Activated naive CD8-positive, alpha-beta T cell (primary cell): Measurements from ENCODE around the gene MAP4K1.
A peak's percentile ranks its signal among the peaks of the same experiment; 100 is the strongest.
"Not testable (repeated sequence)": the region's sequence is repeated elsewhere in the genome, so short reads cannot be mapped to it uniquely, and the experiment has no call there.

Experiments
- H3K27ac Mint-ChIP-seq: one replicate; pipeline ENCODE4 v1.8.0; 2021; ENCODE audit warnings: mixed read lengths
- H3K27me3 Mint-ChIP-seq: one replicate; pipeline ENCODE4 v1.8.0; 2021; ENCODE audit warnings: mixed read lengths
- H3K36me3 Mint-ChIP-seq: one replicate; pipeline ENCODE4 v1.8.0; 2021; ENCODE audit warnings: mixed read lengths
- H3K4me1 Mint-ChIP-seq: one replicate; pipeline ENCODE4 v1.8.0; 2021; ENCODE audit warnings: low read depth, mixed read lengths
- H3K4me3 Mint-ChIP-seq: one replicate; pipeline ENCODE4 v1.8.0; 2021; ENCODE audit warnings: mild to moderate bottlenecking, mixed read lengths
- H3K9me3 Mint-ChIP-seq: one replicate; pipeline ENCODE4 v1.8.0; 2021; ENCODE audit warnings: low read depth, mixed read lengths

MAP4K1 gene

GRCh38 chr19:38642176-38642575, 24.4 kb upstream of the MAP4K1 start:
- peaks cover 3% of the 10 kb centered on the region for H3K4me1 Mint-ChIP-seq
- H3K36me3 Mint-ChIP-seq, result no peaks in the 10 kb centered on the region
- H3K27me3 Mint-ChIP-seq, result no peaks in the 10 kb centered on the region
- no peak overlapping the region for H3K4me3 Mint-ChIP-seq
- no peak overlapping the region for H3K27ac Mint-ChIP-seq
- H3K9me3 Mint-ChIP-seq, result no peaks in the 10 kb centered on the region

- no peaks in the 10 kb centered on the region for H3K9me3 Mint-ChIP-seq
- H3K27ac Mint-ChIP-seq, result no peak overlapping the region
- no peaks in the 10 kb centered on the region for H3K27me3 Mint-ChIP-seq
- H3K4me1 Mint-ChIP-seq, result peaks cover 19% of the 10 kb centered on the region
- peaks cover 2% of the 10 kb centered on the region for H3K36me3 Mint-ChIP-seq
- no peak overlapping the region for H3K4me3 Mint-ChIP-seq
These were observed 22.6 kb upstream of the MAP4K1 start for GRCh38 chr19:38640368-38640767.

- no peak overlapping the region for H3K27ac Mint-ChIP-seq
- H3K4me3 Mint-ChIP-seq, result no peak overlapping the region
- peaks cover 23% of the 10 kb centered on the region for H3K4me1 Mint-ChIP-seq
- H3K36me3 Mint-ChIP-seq, result peaks cover 4% of the 10 kb centered on the region
- no peaks in the 10 kb centered on the region for H3K27me3 Mint-ChIP-seq
- H3K9me3 Mint-ChIP-seq, result no peaks in the 10 kb centered on the region
These were observed 21.9 kb upstream of the MAP4K1 start for GRCh38 chr19:38639679-38640078.

- Mint-ChIP-seq H3K9me3 (no peaks in the 10 kb centered on the region), H3K4me1 (peaks cover 26% of the 10 kb centered on the region), H3K27me3 (no peaks in the 10 kb centered on the region)
These were observed 20.7 kb upstream of the MAP4K1 start for GRCh38 chr19:38638461-38638860.

GRCh38 chr19:38635483-38636399, 18.0 kb upstream of the MAP4K1 start:
- H3K27ac Mint-ChIP-seq, result peak overlapping the region; percentile 29
- H3K9me3 Mint-ChIP-seq, result no peaks in the 10 kb centered on the region
- peaks cover 7% of the 10 kb centered on the region for H3K36me3 Mint-ChIP-seq
- no peak overlapping the region for H3K4me3 Mint-ChIP-seq
- no peaks in the 10 kb centered on the region for H3K27me3 Mint-ChIP-seq
- peaks cover 31% of the 10 kb centered on the region for H3K4me1 Mint-ChIP-seq

More at GRCh38 chr19:38638461-38638860, 20.7 kb upstream of the MAP4K1 start:
- Mint-ChIP-seq H3K27ac (no peak overlapping the region), H3K36me3 (peaks cover 7% of the 10 kb centered on the region), H3K4me3 (no peak overlapping the region)

GRCh38 chr19:38634757-38635482, 17.2 kb upstream of the MAP4K1 start:
- Mint-ChIP-seq H3K27ac (peak overlapping the region; percentile 35), H3K4me1 (peaks cover 31% of the 10 kb centered on the region), H3K36me3 (peaks cover 7% of the 10 kb centered on the region), H3K4me3 (peak overlapping the region; percentile 35), H3K27me3 (no peaks in the 10 kb centered on the region), H3K9me3 (no peaks in the 10 kb centered on the region)

- Mint-ChIP-seq H3K4me3 (no peak overlapping the region), H3K27me3 (no peaks in the 10 kb centered on the region), H3K36me3 (peaks cover 7% of the 10 kb centered on the region), H3K4me1 (peaks cover 31% of the 10 kb centered on the region), H3K9me3 (no peaks in the 10 kb centered on the region), H3K27ac (no peak overlapping the region)
These were observed 14.9 kb upstream of the MAP4K1 start for GRCh38 chr19:38632476-38633213.

- not testable (repeated sequence) for H3K9me3 Mint-ChIP-seq, H3K27ac Mint-ChIP-seq, H3K36me3 Mint-ChIP-seq, H3K27me3 Mint-ChIP-seq, H3K4me3 Mint-ChIP-seq
- H3K4me1 Mint-ChIP-seq, result peaks cover 28% of the 10 kb centered on the region
These were observed 14.2 kb upstream of the MAP4K1 start for GRCh38 chr19:38631811-38632475.

GRCh38 chr19:38631301-38631700, 13.5 kb upstream of the MAP4K1 start:
- H3K4me1 Mint-ChIP-seq, result peaks cover 21% of the 10 kb centered on the region
- not testable (repeated sequence) for H3K27ac Mint-ChIP-seq, H3K9me3 Mint-ChIP-seq, H3K36me3 Mint-ChIP-seq, H3K27me3 Mint-ChIP-seq, H3K4me3 Mint-ChIP-seq

GRCh38 chr19:38629568-38629967, 11.8 kb upstream of the MAP4K1 start:
- Mint-ChIP-seq H3K4me1 (peaks cover 9% of the 10 kb centered on the region), H3K9me3 (no peaks in the 10 kb centered on the region), H3K27me3 (no peaks in the 10 kb centered on the region), H3K4me3 (no peak overlapping the region), H3K27ac (no peak overlapping the region), H3K36me3 (peaks cover 5% of the 10 kb centered on the region)

GRCh38 chr19:38626401-38626800, 8.6 kb upstream of the MAP4K1 start:
- H3K4me1 Mint-ChIP-seq, result peaks cover 6% of the 10 kb centered on the region
- H3K27me3 Mint-ChIP-seq, result no peaks in the 10 kb centered on the region
- H3K27ac Mint-ChIP-seq, result no peak overlapping the region
- H3K9me3 Mint-ChIP-seq, result no peaks in the 10 kb centered on the region
- H3K4me3 Mint-ChIP-seq, result no peak overlapping the region
- H3K36me3 Mint-ChIP-seq, result peaks cover 5% of the 10 kb centered on the region

GRCh38 chr19:38624822-38625221, 7.1 kb upstream of the MAP4K1 start:
- Mint-ChIP-seq H3K9me3 (no peaks in the 10 kb centered on the region), H3K27me3 (no peaks in the 10 kb centered on the region), H3K27ac (no peak overlapping the region), H3K4me1 (peaks cover 10% of the 10 kb centered on the region), H3K4me3 (no peak overlapping the region), H3K36me3 (peaks cover 5% of the 10 kb centered on the region)

- Mint-ChIP-seq H3K27me3 (no peaks in the 10 kb centered on the region), H3K4me3 (peak overlapping the region; percentile 100), H3K9me3 (no peaks in the 10 kb centered on the region), H3K36me3 (peaks cover 4% of the 10 kb centered on the region), H3K27ac (peak overlapping the region; percentile 99), H3K4me1 (peaks cover 42% of the 10 kb centered on the region)
These were observed 1.8 kb upstream of the MAP4K1 start for GRCh38 chr19:38619361-38620174.
